PC-9 (cell line): Measurements from ENCODE around the gene GET3. TPM values are rescaled to one million over a fixed set of nuclear protein-coding genes. Genes with fewer than 3 reads are reported as not detected.

Source experiments
- BruUV-seq: library from RNA; stranded (reverse); fragments of 400-500 nt; replicated peaks from 2 replicates; lab custom pipeline; 2021; lab: Mats Ljungman, UMichigan
- CTCF ChIA-PET: fragments of 300-600 bp; sonication (Branson Sonifier 250); formaldehyde crosslinking; loops from one replicate; lab custom pipeline; 2022; ENCODE audit warnings: antibody characterized with exemption; lab: Charles Lee
- POLR2A ChIA-PET: fragments of 300-600 bp; sonication (Branson Sonifier 250); formaldehyde crosslinking; loops from one replicate; lab custom pipeline; 2022; ENCODE audit warnings: antibody characterized with exemption; ENCODE audit not compliant: unreplicated experiment; lab: Charles Lee
- DNase-seq, 2 experiments: peaks; one replicate each; pipeline versions ENCODE4 v3.0.0 to v3.0.0-alpha.2; 2015 to 2022; ENCODE audit warnings: mixed read lengths in 1 of 2
- H2AFZ ChIP-seq: fragments of 200-600 bp; sonication (generic); 2 replicates; pipeline ENCODE4 v1.8.1; 2017; ENCODE audit warnings: antibody characterized with exemption
- H3F3A ChIP-seq: fragments of 200-600 bp; sonication (generic); 2 replicates; pipeline ENCODE4 v1.8.1; 2017; ENCODE audit warnings: antibody characterized with exemption, mild to moderate bottlenecking, low read depth; ENCODE audit not compliant: insufficient read depth
- H3K27ac ChIP-seq: fragments of 200-600 bp; sonication (generic); 2 replicates; pipeline ENCODE4 v1.6.1; 2016; ENCODE audit warnings: mixed run types
- H3K27me3 ChIP-seq: fragments of 200-600 bp; sonication (generic); 2 replicates; pipeline ENCODE4 v1.6.1; 2016; ENCODE audit warnings: low read depth, mixed run types; ENCODE audit not compliant: insufficient read depth
- H3K36me3 ChIP-seq: fragments of 200-600 bp; sonication (generic); 2 replicates; pipeline ENCODE4 v1.6.1; 2016; ENCODE audit warnings: low read depth, mixed run types
- H3K4me1 ChIP-seq: fragments of 200-600 bp; sonication (generic); replicated peaks from 2 replicates; pipeline ENCODE4 v1.6.1; 2016; ENCODE audit warnings: mixed run types; ENCODE audit not compliant: insufficient read depth
- H3K4me2 ChIP-seq: fragments of 200-600 bp; sonication (generic); 2 replicates; pipeline ENCODE4 v1.6.1; 2017; ENCODE audit warnings: mixed run types
- H3K4me3 ChIP-seq: fragments of 200-600 bp; sonication (generic); 2 replicates; pipeline ENCODE4 v1.6.1; 2016; ENCODE audit warnings: mixed run types
- H3K79me2 ChIP-seq: fragments of 200-600 bp; sonication (generic); 2 replicates; pipeline ENCODE4 v1.6.1; 2017; ENCODE audit warnings: low read depth, mixed run types
- H3K9me2 ChIP-seq: fragments of 200-600 bp; sonication (generic); 2 replicates; pipeline ENCODE4 v1.8.1; 2017; ENCODE audit warnings: mild to moderate bottlenecking; ENCODE audit not compliant: insufficient read depth
- H3K9me3 ChIP-seq: fragments of 200-600 bp; sonication (generic); 2 replicates; pipeline ENCODE4 v1.8.1; 2016; ENCODE audit warnings: low read depth; ENCODE audit not compliant: insufficient read depth
- H4K20me1 ChIP-seq: fragments of 200-600 bp; sonication (generic); 2 replicates; pipeline ENCODE4 v1.8.1; 2017; ENCODE audit not compliant: insufficient read depth
- CTCF ChIP-seq: fragments of 200-600 bp; sonication (generic); conservative IDR thresholded peaks from 2 replicates; pipeline ENCODE4 v1.6.1; 2017; ENCODE audit warnings: mixed run types, antibody characterized with exemption, mild to moderate bottlenecking, moderate library complexity
- EZH2 ChIP-seq: fragments of 200-600 bp; sonication (generic); IDR thresholded peaks from 2 replicates; pipeline ENCODE4 v1.8.0; 2017; ENCODE audit warnings: antibody characterized with exemption, low read depth
- intact Hi-C: fragments of 100-400 bp; cut with micrococcal nuclease; formaldehyde crosslinking; loops from one replicate; pipeline ENCODE4 v1.10.0; 2022; ENCODE audit not compliant: unreplicated experiment
- total RNA-seq: library from RNA; stranded (reverse); gene quantifications from 2 replicates; pipeline ENCODE4 v1.2.3, GENCODE V29; 2021

Gene GET3
- total RNA-seq, 1 experiment from 2014 or later, result 81.9 TPM

- H2AFZ ChIP-seq, result no peak overlapping the region
- intact Hi-C loops, result no loop called here
Observed at GRCh38 chr19:12790628-12791344, 53.5 kb downstream of the GET3 start.

GRCh38 chr19:12791345-12792050 lies 54.2 kb downstream of the GET3 start, which contains the start of gene JUNB:
TSS of gene JUNB (plus strand) at chr19:12791486. CDS start at chr19:12791772, 286 bp downstream.
- H3K27me3 ChIP-seq, result no peaks in the 10 kb centered on the region
- no peaks in the 10 kb centered on the region; the same call in 1 of the 2 replicates for H3K36me3 ChIP-seq
- H3K4me3 ChIP-seq, result peak within 1 kb of the TSS; percentile 73
- peak within 1 kb of the TSS; percentile 91 for H3K4me2 ChIP-seq
- peaks cover 60% of the 10 kb centered on the region for H3K4me1 ChIP-seq
- POLR2A ChIA-PET, result interaction anchor here (0.6 to 3.8 kb wide), 7 partner anchors 9 to 1356 kb away, joined by 3 to 59 read pairs (median 6); partner anchors contain the start of genes PRKCSH and TRIR
- TF ChIP-seq CTCF, result no peak; the same call in 1 of the 2 replicates
- no peak for TF ChIP-seq EZH2
- BruUV-seq, result no TSS peak
- peaks cover 52% of the 10 kb centered on the region for H3K79me2 ChIP-seq
- H3K27ac ChIP-seq, result peak within 1 kb of the TSS; percentile 86
- CTCF ChIA-PET, result interaction anchor here (0.6 to 2.2 kb wide), 3 partner anchors 9 to 104 kb away, joined by 3 to 11 read pairs (median 10); no protein-coding TSS in a partner anchor
- no peak within 1 kb of the TSS for H2AFZ ChIP-seq
- no peaks in the 10 kb centered on the region for H3K9me2 ChIP-seq
- peaks cover 77% of the 10 kb centered on the region for H3F3A ChIP-seq
- H4K20me1 ChIP-seq, result peaks cover 18% of the 10 kb centered on the region
- no peaks in the 10 kb centered on the region for H3K9me3 ChIP-seq
- intact Hi-C loops, result no loop called here
- peak; percentile 89 to 97 for DNase-seq

More at GRCh38 chr19:12790628-12791344, 53.5 kb downstream of the GET3 start:
- peak in 1 of 2 experiments; percentile 34 for DNase-seq
- Histone ChIP-seq H3K36me3 (no peaks in the 10 kb centered on the region; the same call in 1 of the 2 replicates), H3K27ac (peak overlapping the region; percentile 86), H3K9me2 (no peaks in the 10 kb centered on the region), H3K27me3 (no peaks in the 10 kb centered on the region), H3K79me2 (peaks cover 52% of the 10 kb centered on the region), H3K4me2 (peak overlapping the region; percentile 91), H4K20me1 (peaks cover 18% of the 10 kb centered on the region), H3F3A (peaks cover 76% of the 10 kb centered on the region), H3K4me1 (peaks cover 60% of the 10 kb centered on the region), H3K9me3 (no peaks in the 10 kb centered on the region), H3K4me3 (peak overlapping the region; percentile 73; the same call in 1 of the 2 replicates)
- POLR2A ChIA-PET, result interaction anchor here (0.8 to 3.8 kb wide), 4 partner anchors 8 to 1355 kb away, joined by 3 to 59 read pairs (median 12); partner anchors contain the start of gene PRKCSH
- TF ChIP-seq EZH2, result no peak
- CTCF ChIA-PET, result interaction anchor here (0.6 to 0.9 kb wide), 2 partner anchors 8 to 103 kb away, joined by 3 to 10 read pairs; no protein-coding TSS in a partner anchor
- BruUV-seq, result no TSS peak

GRCh38 chr19:12792051-12792852 lies 55.0 kb downstream of the GET3 start:
- Histone ChIP-seq H3K4me3 (peak overlapping the region; percentile 73), H3K27me3 (no peaks in the 10 kb centered on the region), H4K20me1 (peaks cover 18% of the 10 kb centered on the region), H3K79me2 (peaks cover 46% of the 10 kb centered on the region), H3K4me1 (peaks cover 53% of the 10 kb centered on the region), H3K27ac (peak overlapping the region; percentile 78), H3K9me3 (no peaks in the 10 kb centered on the region), H3K4me2 (peak overlapping the region; percentile 91), H2AFZ (no peak overlapping the region), H3F3A (peaks cover 76% of the 10 kb centered on the region), H3K9me2 (no peaks in the 10 kb centered on the region), H3K36me3 (no peaks in the 10 kb centered on the region; the same call in 1 of the 2 replicates)
- TSS peak; percentile 66 for BruUV-seq
- ChIA-PET POLR2A (interaction anchor here (0.7 to 3.8 kb wide), 6 partner anchors 9 to 181 kb away, joined by 4 to 59 read pairs (median 6); no protein-coding TSS in a partner anchor), CTCF (interaction anchor here (0.6 to 2.2 kb wide), 4 partner anchors 9 to 112 kb away, joined by 3 to 11 read pairs (median 8); no protein-coding TSS in a partner anchor)
- intact Hi-C loops, result no loop called here
- DNase-seq, result peak; percentile 49 to 52
- TF ChIP-seq CTCF (no peak), EZH2 (no peak)
